Activated CD4-positive, alpha-beta T cell treated with anti-CD3 and anti-CD28 coated beads for 48 hours (primary cell): ENCODE data around the gene AKIRIN2.
"Not testable (repeated sequence)": the region's sequence is repeated elsewhere in the genome, so short reads cannot be mapped to it uniquely, and the experiment has no call there.

ENCODE experiments used
- DNase-seq: peaks from one replicate; pipeline ENCODE4 v3.0.0-alpha.2; 2020

Gene AKIRIN2

GRCh38 chr6:87686636-87687205 lies 15.3 kb downstream of the AKIRIN2 start:
- DNase-seq = not testable (repeated sequence)

- DNase-seq = no peak
These were observed 17.0 kb downstream of the AKIRIN2 start for GRCh38 chr6:87684895-87685654.

GRCh38 chr6:87683890-87684289 lies 18.1 kb downstream of the AKIRIN2 start:
- no peak for DNase-seq

- DNase-seq = no peak
These were observed 19.7 kb downstream of the AKIRIN2 start for GRCh38 chr6:87682310-87682709.

- DNase-seq = no peak
These were observed 26.9 kb downstream of the AKIRIN2 start for GRCh38 chr6:87675004-87675681.

- no peak for DNase-seq
These were observed 27.7 kb downstream of the AKIRIN2 start for GRCh38 chr6:87674290-87674689.

- DNase-seq = no peak
These were observed 28.8 kb downstream of the AKIRIN2 start for GRCh38 chr6:87673237-87673636.

GRCh38 chr6:87672641-87673040 lies 29.4 kb downstream of the AKIRIN2 start:
- DNase-seq = no peak

- DNase-seq = no peak
These were observed 30.4 kb downstream of the AKIRIN2 start for GRCh38 chr6:87671555-87672029.

- no peak for DNase-seq
These were observed 31.3 kb downstream of the AKIRIN2 start for GRCh38 chr6:87670707-87671106.

GRCh38 chr6:87669051-87669450 lies 33.0 kb downstream of the AKIRIN2 start:
- DNase-seq = no peak

- DNase-seq = no peak
These were observed 34.0 kb downstream of the AKIRIN2 start for GRCh38 chr6:87668013-87668412.

GRCh38 chr6:87667032-87667431 lies 35.0 kb downstream of the AKIRIN2 start:
- DNase-seq = no peak

- DNase-seq = no peak
These were observed 37.0 kb downstream of the AKIRIN2 start for GRCh38 chr6:87664921-87665485.

- DNase-seq = no peak
These were observed 38.6 kb downstream of the AKIRIN2 start for GRCh38 chr6:87663434-87663833.

GRCh38 chr6:87661503-87661902 lies 40.5 kb downstream of the AKIRIN2 start:
- no peak for DNase-seq

GRCh38 chr6:87661016-87661415 lies 41.0 kb downstream of the AKIRIN2 start:
- DNase-seq = no peak

- no peak for DNase-seq
These were observed 41.7 kb downstream of the AKIRIN2 start for GRCh38 chr6:87660226-87660911.

GRCh38 chr6:87658516-87658915 lies 43.5 kb downstream of the AKIRIN2 start:
- DNase-seq = no peak

GRCh38 chr6:87656857-87657256 lies 45.2 kb downstream of the AKIRIN2 start:
- no peak for DNase-seq

GRCh38 chr6:87655824-87656223 lies 46.2 kb downstream of the AKIRIN2 start:
- no peak for DNase-seq

- DNase-seq = no peak
These were observed 47.1 kb downstream of the AKIRIN2 start for GRCh38 chr6:87654875-87655454.

GRCh38 chr6:87654122-87654521 lies 47.9 kb downstream of the AKIRIN2 start:
- DNase-seq = no peak
